Stimulated activated CD4-positive, alpha-beta T cell treated with anti-CD3 and anti-CD28 coated beads, TNF-alpha, amount 100 ng/mL, for 4 hours (primary cell): ENCODE measurements around the gene ZMYND15.

ENCODE experiments used
- DNase-seq, 3 experiments: peaks; one replicate each; pipeline ENCODE4 v3.0.0-alpha.2; 2020; ENCODE audit warnings: low read depth in 3 of 3

The ZMYND15 gene

DNA sequence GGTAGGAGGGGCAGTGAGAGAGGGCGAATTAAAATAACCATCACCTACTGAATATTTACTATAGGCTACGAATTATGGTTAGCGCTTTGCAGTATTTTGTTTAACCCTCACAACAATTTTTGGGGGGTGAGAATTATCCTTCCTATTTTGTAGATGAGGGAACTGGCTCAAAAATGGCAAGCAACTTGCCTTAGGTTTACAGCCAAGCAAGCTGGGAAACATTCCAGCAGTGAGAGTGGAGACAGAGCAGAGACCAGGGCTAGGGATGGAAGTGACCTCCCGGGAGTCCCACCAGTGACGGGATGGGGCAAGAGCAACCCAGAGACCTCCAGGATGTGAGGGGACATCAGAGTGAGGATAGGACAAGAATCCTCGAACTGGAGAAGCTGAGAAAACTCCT, 46.9 kb downstream of the ZMYND15 start:
- DNase-seq: no peak

DNA sequence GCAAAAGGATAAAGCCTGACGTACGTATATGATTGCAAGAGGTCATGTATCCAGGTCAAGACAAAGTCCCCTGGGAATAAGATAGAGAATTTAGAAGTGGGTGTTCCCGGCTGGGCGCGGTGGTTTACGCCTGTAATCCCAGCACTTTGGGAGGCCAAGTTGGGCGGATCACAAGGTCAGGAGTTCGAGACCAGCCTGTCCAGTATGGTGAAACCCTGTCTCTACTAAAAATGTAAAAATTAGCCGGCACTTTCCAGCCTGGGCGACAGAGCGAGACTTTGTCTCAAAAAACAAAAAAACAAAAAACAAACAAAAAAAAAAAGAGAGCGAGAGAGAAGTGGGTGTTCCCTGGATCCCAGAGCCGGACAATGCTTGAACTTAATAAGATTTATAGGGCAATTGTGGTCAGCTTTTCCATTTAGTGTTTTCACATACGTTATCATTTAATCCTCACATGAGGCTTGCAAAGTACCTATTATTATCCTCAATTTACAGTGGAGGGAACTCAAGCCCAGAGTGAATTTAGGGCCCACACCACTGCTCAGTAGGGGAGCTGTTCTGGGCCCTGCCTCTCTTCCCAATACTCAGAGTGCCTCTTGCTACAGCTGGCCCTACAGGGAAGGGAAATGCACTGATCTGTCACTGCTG, 48.6 kb downstream of the ZMYND15 start:
- DNase-seq: no peak

DNA sequence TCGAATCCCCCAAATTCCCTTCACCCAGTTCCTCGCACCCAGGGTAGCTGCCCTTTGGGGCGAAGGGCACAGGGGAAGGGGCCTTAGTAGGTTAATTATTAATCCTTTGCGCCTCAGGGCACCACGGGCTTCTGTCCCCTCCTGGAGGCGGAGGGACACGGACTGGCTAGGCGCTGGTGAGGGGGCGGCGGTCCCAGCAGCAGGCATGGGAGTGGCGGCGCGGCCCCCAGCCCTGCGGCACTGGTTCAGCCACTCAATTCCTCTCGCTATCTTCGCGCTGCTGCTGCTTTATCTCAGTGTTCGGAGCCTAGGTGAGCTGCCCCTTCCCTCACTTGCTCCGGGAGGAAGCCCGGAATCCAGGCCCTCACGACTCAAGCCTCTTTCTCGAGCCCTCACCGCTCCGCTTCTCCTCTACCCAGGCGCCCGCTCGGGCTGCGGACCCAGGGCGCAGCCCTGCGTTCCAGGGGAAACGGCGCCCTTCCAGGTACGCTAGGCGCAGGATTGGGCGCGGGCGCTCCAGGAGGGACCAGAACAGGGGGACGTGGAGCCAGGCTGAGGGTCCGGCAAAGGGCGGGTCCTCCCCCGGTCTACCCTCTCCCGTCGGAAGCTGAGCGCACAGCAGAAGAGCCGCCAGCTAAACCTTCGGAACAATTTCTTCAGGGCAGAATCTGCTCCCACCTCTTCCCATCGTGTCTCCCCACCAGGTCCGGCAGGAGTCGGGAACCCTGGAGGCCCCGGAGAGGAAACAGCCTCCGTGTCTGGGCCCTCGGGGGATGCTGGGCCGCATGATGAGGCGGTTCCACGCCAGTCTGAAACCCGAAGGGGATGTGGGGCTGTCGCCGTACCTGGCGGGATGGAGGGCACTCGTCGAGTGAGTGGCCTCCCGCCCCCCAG, 49.4 kb downstream of the ZMYND15 start, which contains the start of gene GLTPD2:
GLTPD2 (plus strand) TSS at position 158 of the 894 bp plus-strand sequence; CDS start at position 206, 48 bp downstream.
- no peak for DNase-seq

DNA sequence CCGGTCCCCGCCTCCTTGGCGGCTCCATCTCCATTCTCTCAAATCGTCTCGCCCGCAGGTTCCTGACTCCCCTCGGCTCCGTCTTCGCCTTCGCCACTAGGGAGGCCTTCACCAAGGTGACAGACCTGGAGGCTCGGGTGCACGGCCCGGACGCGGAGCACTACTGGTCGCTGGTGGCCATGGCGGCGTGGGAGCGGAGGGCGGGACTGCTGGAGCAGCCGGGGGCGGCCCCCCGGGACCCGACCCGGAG, 50.0 kb downstream of the ZMYND15 start:
- DNase-seq: peak in 1 of 3 experiments; percentile 27

DNA sequence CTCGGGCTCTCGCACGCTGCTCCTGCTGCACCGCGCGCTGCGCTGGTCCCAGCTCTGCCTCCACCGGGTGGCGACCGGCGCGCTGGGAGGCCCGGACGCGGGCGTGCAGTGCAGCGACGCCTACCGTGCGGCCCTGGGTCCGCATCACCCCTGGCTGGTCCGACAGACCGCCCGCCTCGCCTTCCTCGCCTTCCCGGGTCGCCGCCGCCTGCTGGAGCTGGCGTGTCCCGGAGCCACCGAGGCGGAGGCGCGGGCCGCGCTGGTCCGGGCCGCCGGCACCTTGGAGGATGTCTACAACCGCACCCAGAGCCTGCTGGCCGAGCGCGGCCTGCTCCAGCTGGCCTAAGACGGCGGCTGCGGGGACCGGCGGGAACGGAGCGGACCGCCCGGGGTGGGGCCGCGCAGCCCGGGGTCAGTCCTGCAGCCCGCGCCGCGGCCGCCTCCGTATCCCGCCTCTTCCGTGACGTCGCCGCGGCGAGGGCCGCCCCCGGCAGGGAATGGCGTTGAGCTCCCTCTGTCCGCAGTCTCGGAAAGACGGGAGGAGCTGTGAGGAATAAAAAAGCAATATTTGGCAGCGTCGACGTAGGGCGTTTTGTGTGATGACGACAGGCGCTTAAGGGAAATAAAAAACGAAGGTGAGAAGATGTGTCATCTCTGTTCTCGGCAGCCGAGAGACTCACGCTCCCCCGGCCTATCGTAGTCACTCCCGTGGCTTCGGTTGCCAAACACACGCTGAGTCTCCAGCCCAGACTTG, 50.5 kb downstream of the ZMYND15 start:
- peak; percentile 54 to 62 (median 57) for DNase-seq

DNA sequence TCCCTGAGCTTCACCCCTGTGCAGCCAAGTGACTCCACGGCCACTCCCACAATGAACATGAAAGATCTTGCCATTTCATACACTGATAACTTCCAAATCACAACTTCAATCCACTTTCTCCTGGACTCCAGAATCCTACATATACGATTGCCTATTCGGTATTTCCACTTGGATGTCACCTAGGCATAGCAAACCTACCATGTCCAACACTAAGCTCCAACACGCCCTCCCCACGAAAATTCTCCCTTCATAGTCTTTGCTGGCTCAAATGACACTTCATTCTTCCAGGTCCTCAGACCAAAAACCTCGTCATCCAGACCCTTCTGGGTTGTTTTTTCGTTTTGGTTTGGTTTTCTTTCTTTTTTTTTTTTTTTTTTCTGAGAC, 51.1 kb downstream of the ZMYND15 start:
- no peak for DNase-seq

DNA sequence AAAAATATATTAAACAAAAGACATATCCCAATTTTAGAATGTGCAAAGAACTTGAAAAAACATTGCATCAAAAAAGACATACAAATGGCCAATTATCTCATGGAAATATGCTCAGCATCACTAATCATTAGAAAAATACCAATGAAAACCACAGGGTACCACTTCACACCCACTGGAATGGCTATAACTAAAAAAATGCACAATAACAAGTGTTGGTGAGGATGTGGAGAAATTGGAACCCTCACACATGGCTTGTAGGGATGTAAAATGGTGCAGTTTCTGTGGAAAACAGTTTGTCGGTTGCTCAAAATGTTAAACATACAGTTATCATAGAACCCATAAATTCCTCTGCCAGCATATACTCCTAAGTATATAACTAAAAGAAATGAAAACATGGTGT, 55.5 kb downstream of the ZMYND15 start:
- DNase-seq: no peak
